Mammary epithelial cell (primary cell): Measurements from ENCODE around the gene FOXO1.

Source experiments
- EZH2 ChIP-seq: IDR thresholded peaks from 2 replicates; pipeline ENCODE4 v1.6.1; 2012; ENCODE audit warnings: low read length, inconsistent platforms, borderline replicate concordance
- TF ChIP-seq, protein P1 (sequence below), 2 donors: IDR thresholded peaks in 1 of 2; conservative IDR thresholded peaks in 1 of 2; 2 replicates each; pipeline ENCODE4 v1.5.1; 2011 to 2012; ENCODE audit warnings: inconsistent platforms in 2 of 2, low read length in 2 of 2, mild to moderate bottlenecking in 2 of 2, control low read depth in 1 of 2, low read depth in 1 of 2; ENCODE audit not compliant: insufficient read depth in 1 of 2; ENCODE audit errors: extremely low read depth in 1 of 2

GRCh38 chr13:40676007-40676406 lies 9.6 kb upstream of the FOXO1 start:
- TF ChIP-seq, protein P1, sequence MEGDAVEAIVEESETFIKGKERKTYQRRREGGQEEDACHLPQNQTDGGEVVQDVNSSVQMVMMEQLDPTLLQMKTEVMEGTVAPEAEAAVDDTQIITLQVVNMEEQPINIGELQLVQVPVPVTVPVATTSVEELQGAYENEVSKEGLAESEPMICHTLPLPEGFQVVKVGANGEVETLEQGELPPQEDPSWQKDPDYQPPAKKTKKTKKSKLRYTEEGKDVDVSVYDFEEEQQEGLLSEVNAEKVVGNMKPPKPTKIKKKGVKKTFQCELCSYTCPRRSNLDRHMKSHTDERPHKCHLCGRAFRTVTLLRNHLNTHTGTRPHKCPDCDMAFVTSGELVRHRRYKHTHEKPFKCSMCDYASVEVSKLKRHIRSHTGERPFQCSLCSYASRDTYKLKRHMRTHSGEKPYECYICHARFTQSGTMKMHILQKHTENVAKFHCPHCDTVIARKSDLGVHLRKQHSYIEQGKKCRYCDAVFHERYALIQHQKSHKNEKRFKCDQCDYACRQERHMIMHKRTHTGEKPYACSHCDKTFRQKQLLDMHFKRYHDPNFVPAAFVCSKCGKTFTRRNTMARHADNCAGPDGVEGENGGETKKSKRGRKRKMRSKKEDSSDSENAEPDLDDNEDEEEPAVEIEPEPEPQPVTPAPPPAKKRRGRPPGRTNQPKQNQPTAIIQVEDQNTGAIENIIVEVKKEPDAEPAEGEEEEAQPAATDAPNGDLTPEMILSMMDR (conservative IDR thresholded peaks at IDR 0.05 in 1 of 2, IDR thresholded peaks at IDR 0.05 in 1 of 2; ENCODE audit: extremely low read depth in 1 of 2, insufficient read depth in 1 of 2, low read depth in 1 of 2, low read length in 2 of 2): no peak
- no peak for TF ChIP-seq EZH2
